B cell (primary cell): ENCODE results near the gene CTH. TPM values are rescaled to one million over a fixed set of nuclear protein-coding genes. Genes with fewer than 3 reads are reported as not detected.

Experiments used
- ATAC-seq: fragments of 200-7000 bp; cut with Tn5 transposase; one replicate; pipeline ENCODE4 v1.10.0; 2021; ENCODE audit warnings: low read depth, mild to moderate bottlenecking, moderate number of reproducible peaks, moderate library complexity
- CTCF ChIA-PET: fragments of 350-600 bp; sonication (Branson Sonifier 250); formaldehyde crosslinking; loops from one replicate; lab custom pipeline; 2021; ENCODE audit warnings: antibody characterized with exemption, inconsistent platforms; lab: Charles Lee
- POLR2A ChIA-PET: fragments of 350-600 bp; sonication (Branson Sonifier 250); formaldehyde crosslinking; loops from one replicate; lab custom pipeline; 2021; ENCODE audit warnings: antibody characterized with exemption; lab: Charles Lee
- DNase-seq: peaks from one replicate; pipeline ENCODE4 v3.0.0; 2013
- H2AFZ ChIP-seq: 2 replicates; pipeline ENCODE4 v1.6.1; 2012; ENCODE audit warnings: mild to moderate bottlenecking, low read depth, low read length; ENCODE audit not compliant: insufficient read depth, poor library complexity, severe bottlenecking
- H3K27ac ChIP-seq, 2 donors: 1 replicate in 1 of 2; 2 replicates in 1 of 2; pipeline ENCODE4 v1.5.1; 2012 to 2013; ENCODE audit warnings: low read length in 2 of 2, mild to moderate bottlenecking in 2 of 2, moderate library complexity in 1 of 2
- H3K27me3 ChIP-seq, 4 experiments: fragments of 200-600 bp in 1 of 4; sonication (generic) in 1 of 4; replicated peaks in 1 of 4; 1 replicate in 2 of 4; 2 replicates in 2 of 4; pipeline versions ENCODE4 v1.6.1 to v1.7.0; 2013 to 2016; ENCODE audit warnings: low read length in 3 of 4, mild to moderate bottlenecking in 2 of 4, mixed read lengths in 1 of 4, moderate library complexity in 1 of 4; ENCODE audit not compliant: insufficient read depth in 4 of 4, control insufficient read depth in 3 of 4; ENCODE audit errors: control extremely low read depth in 1 of 4
- H3K36me3 ChIP-seq, 2 experiments: replicated peaks in 1 of 2; 1 replicate in 1 of 2; 2 replicates in 1 of 2; pipeline versions ENCODE4 v1.6.1 to v1.7.1; 2013; ENCODE audit warnings: low read length in 1 of 2; ENCODE audit not compliant: insufficient read depth in 2 of 2, control insufficient read depth in 1 of 2; ENCODE audit errors: control extremely low read depth in 1 of 2, extremely low read depth in 1 of 2
- H3K4me1 ChIP-seq, 2 donors: fragments of 200-600 bp in 1 of 2; sonication (generic) in 1 of 2; 1 replicate in 1 of 2; 2 replicates in 1 of 2; pipeline versions ENCODE4 v1.5.1 to v1.6.1; 2013 to 2017; ENCODE audit warnings: low read length in 2 of 2; ENCODE audit not compliant: control insufficient read depth in 2 of 2, insufficient read depth in 2 of 2
- H3K4me2 ChIP-seq: replicated peaks from 2 replicates; pipeline ENCODE3; 2012; ENCODE audit warnings: mild to moderate bottlenecking, low read depth, low read length; ENCODE audit not compliant: poor library complexity, severe bottlenecking
- H3K4me3 ChIP-seq, 5 experiments: fragments of 200-600 bp in 1 of 5; sonication (generic) in 1 of 5; 1 replicate in 3 of 5; 2 replicates in 2 of 5; pipeline versions ENCODE4 v1.5.1 to v1.7.0; 2011 to 2016; ENCODE audit warnings: low read length in 4 of 5, mild to moderate bottlenecking in 4 of 5, low read depth in 2 of 5, control low read depth in 1 of 5, moderate library complexity in 1 of 5; ENCODE audit not compliant: insufficient read depth in 1 of 5; ENCODE audit errors: control extremely low read depth in 1 of 5, extremely low read depth in 1 of 5
- H3K79me2 ChIP-seq: fragments of 200-600 bp; sonication (generic); one replicate; pipeline ENCODE4 v1.6.0; 2016; ENCODE audit warnings: low read length; ENCODE audit not compliant: control insufficient read depth, insufficient read depth
- H3K9ac ChIP-seq: fragments of 200-600 bp; sonication (generic); 2 replicates; pipeline ENCODE4 v1.6.1; 2017; ENCODE audit warnings: mild to moderate bottlenecking, low read length, moderate library complexity
- H3K9me3 ChIP-seq, 3 donors: one replicate each; pipeline versions ENCODE4 v1.6.1 to v1.7.1; 2013; ENCODE audit warnings: low read length in 2 of 3; ENCODE audit not compliant: control insufficient read depth in 2 of 3, insufficient read depth in 1 of 3; ENCODE audit errors: control extremely low read depth in 1 of 3
- H4K20me1 ChIP-seq: 2 replicates; pipeline ENCODE4 v1.6.0; 2012; ENCODE audit warnings: mild to moderate bottlenecking, low read length; ENCODE audit not compliant: insufficient read depth, control insufficient read depth, poor library complexity, severe bottlenecking
- H3K27ac Mint-ChIP-seq: one replicate; pipeline ENCODE4 v1.8.0; 2021; ENCODE audit warnings: mixed read lengths
- H3K27me3 Mint-ChIP-seq: one replicate; pipeline ENCODE4 v1.8.0; 2021; ENCODE audit warnings: mixed read lengths
- H3K4me1 Mint-ChIP-seq: one replicate; pipeline ENCODE4 v1.8.0; 2021; ENCODE audit warnings: mixed read lengths
- H3K4me3 Mint-ChIP-seq: one replicate; pipeline ENCODE4 v1.8.0; 2021; ENCODE audit warnings: mixed read lengths
- H3K9me3 Mint-ChIP-seq: one replicate; pipeline ENCODE4 v1.8.0; 2022; ENCODE audit warnings: mixed read lengths; ENCODE audit not compliant: insufficient read depth
- EZH2 ChIP-seq: IDR thresholded peaks from 2 replicates; pipeline ENCODE4 v1.6.1; 2012; ENCODE audit warnings: borderline replicate concordance, low read depth, mild to moderate bottlenecking, moderate library complexity, low read length; ENCODE audit not compliant: insufficient read depth, poor library complexity, severe bottlenecking
- WGBS: methylation state at CpG from one replicate; pipeline ENCODE4 v1.1.5; 2013; ENCODE audit warnings: missing lambda C conversion rate; ENCODE audit not compliant: insufficient coverage; 5-methylcytosine and 5-hydroxymethylcytosine counted together
- intact Hi-C: fragments of 100-400 bp; cut with micrococcal nuclease; formaldehyde crosslinking; loops from one replicate; pipeline ENCODE4 v1.10.0; 2022
- polyA plus RNA-seq: library from polyadenylated mRNA; depleted of rRNA; stranded (reverse); fragments of >200 nt; gene quantifications from 2 replicates; pipeline ENCODE4 v1.2.3, GENCODE V29; 2012
- total RNA-seq, 2 donors: library from RNA; stranded (reverse); fragments of 120-200 nt in 1 of 2; gene quantifications; 1 replicate in 1 of 2; 2 replicates in 1 of 2; pipeline versions ENCODE4 v1.2.3 to v1.2.4, GENCODE V29; 2013 to 2022
- TF ChIP-seq, protein P1 (sequence below): fragments of 200-600 bp; IDR thresholded peaks from one replicate; pipeline ENCODE4 v1.8.0; 2022; ENCODE audit warnings: antibody characterized with exemption, mild to moderate bottlenecking

The CTH gene
- total and polyA plus RNA-seq, 2 donors (not counting 1 experiment from before 2014, with no cell fraction given): 0.84 to 4.9 TPM

DNA sequence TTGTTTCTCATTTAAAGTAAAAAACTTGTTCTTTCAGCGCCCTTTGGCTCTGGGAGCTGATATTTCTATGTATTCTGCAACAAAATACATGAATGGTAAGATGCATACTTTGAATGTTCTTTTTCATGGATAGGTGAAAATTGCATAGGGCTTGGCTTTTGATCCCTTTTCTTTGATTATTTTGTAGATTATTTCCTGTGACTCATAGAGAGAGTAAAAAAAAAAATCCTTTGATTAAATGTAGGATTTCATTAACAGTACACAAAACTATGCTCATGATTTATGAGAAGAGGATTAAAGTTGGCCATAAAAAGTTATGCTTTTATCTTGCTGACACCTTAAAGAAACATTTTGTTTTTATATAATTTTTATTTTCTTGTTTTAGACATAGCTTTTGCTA is 18.7 kb downstream of the CTH start:
- H3K27ac Mint-ChIP-seq: no peak overlapping the region
- POLR2A ChIA-PET: no interaction called here
- TF ChIP-seq EZH2: no peak
- TF ChIP-seq, protein P1, sequence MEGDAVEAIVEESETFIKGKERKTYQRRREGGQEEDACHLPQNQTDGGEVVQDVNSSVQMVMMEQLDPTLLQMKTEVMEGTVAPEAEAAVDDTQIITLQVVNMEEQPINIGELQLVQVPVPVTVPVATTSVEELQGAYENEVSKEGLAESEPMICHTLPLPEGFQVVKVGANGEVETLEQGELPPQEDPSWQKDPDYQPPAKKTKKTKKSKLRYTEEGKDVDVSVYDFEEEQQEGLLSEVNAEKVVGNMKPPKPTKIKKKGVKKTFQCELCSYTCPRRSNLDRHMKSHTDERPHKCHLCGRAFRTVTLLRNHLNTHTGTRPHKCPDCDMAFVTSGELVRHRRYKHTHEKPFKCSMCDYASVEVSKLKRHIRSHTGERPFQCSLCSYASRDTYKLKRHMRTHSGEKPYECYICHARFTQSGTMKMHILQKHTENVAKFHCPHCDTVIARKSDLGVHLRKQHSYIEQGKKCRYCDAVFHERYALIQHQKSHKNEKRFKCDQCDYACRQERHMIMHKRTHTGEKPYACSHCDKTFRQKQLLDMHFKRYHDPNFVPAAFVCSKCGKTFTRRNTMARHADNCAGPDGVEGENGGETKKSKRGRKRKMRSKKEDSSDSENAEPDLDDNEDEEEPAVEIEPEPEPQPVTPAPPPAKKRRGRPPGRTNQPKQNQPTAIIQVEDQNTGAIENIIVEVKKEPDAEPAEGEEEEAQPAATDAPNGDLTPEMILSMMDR: no peak
- H3K79me2 ChIP-seq: no peaks in the 10 kb centered on the region
- no peak for ATAC-seq
- no peaks in the 10 kb centered on the region for H3K36me3 ChIP-seq
- H3K27me3 ChIP-seq: no peaks in the 10 kb centered on the region
- H3K9ac ChIP-seq: no peak overlapping the region
- H3K4me3 ChIP-seq: no peak overlapping the region
- H3K4me1 Mint-ChIP-seq: no peaks in the 10 kb centered on the region
- H3K4me1 ChIP-seq: no peaks in the 10 kb centered on the region
- H2AFZ ChIP-seq: no peak overlapping the region
- intact Hi-C loops: no loop called here
- no peak overlapping the region for H3K27ac ChIP-seq
- no CpG with 5 or more reads among the region's 1 CpG for WGBS
- H4K20me1 ChIP-seq: no peaks in the 10 kb centered on the region
- H3K4me2 ChIP-seq: no peak overlapping the region
- CTCF ChIA-PET: no interaction called here
- H3K4me3 Mint-ChIP-seq: no peak overlapping the region
- DNase-seq: no peak
- no peaks in the 10 kb centered on the region for H3K27me3 Mint-ChIP-seq
- no peaks in the 10 kb centered on the region for H3K9me3 ChIP-seq
- no peaks in the 10 kb centered on the region for H3K9me3 Mint-ChIP-seq

DNA sequence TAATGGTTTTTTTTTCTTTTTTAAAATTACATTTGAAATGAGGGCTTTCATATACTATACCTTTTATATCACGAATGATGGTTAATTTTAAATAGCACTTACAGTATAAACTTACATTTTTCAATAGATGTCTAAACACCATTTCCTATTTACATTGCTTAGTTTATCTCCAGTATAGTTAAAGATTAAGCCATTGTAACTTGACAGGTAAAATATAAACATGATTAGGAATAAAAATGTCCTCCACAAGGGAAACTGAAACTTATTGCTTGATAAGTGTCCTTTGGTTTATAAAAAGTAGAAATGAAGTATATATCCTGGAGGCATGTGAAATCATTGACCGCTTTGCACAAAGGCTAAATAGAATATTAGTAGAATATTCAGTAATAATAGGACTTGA is 20.2 kb downstream of the CTH start:
- H3K4me3 ChIP-seq: no peak overlapping the region
- Mint-ChIP-seq H3K27ac (no peak overlapping the region), H3K4me3 (no peak overlapping the region), H3K4me1 (no peaks in the 10 kb centered on the region), H3K27me3 (no peaks in the 10 kb centered on the region), H3K9me3 (no peaks in the 10 kb centered on the region)
- intact Hi-C loops: no loop called here
- H3K4me1 ChIP-seq: no peaks in the 10 kb centered on the region
- no peak overlapping the region for H2AFZ ChIP-seq
- no peaks in the 10 kb centered on the region for H3K27me3 ChIP-seq
- no peak for DNase-seq
- no peaks in the 10 kb centered on the region for H3K79me2 ChIP-seq
- no peak overlapping the region for H3K4me2 ChIP-seq
- WGBS: no CpG with 5 or more reads among the region's 2 CpGs
- POLR2A ChIA-PET: no interaction called here
- H3K9me3 ChIP-seq: no peaks in the 10 kb centered on the region
- TF ChIP-seq, protein P1: no peak
- TF ChIP-seq EZH2: no peak
- no peak overlapping the region for H3K27ac ChIP-seq
- no peaks in the 10 kb centered on the region for H4K20me1 ChIP-seq
- H3K36me3 ChIP-seq: no peaks in the 10 kb centered on the region
- no peak for ATAC-seq
- CTCF ChIA-PET: no interaction called here
- H3K9ac ChIP-seq: no peak overlapping the region
